ENCODE results near the gene STRADB.
"Not testable (repeated sequence)": the region's sequence is repeated elsewhere in the genome, so short reads cannot be mapped to it uniquely, and the experiment has no call there.

The STRADB gene

GRCh38 chr2:201430322-201430721 lies 21.2 kb upstream of the STRADB start:
- DNase-seq (ENCODE audit: low spot score), result not testable (repeated sequence)

- DNase-seq (ENCODE audit: low spot score), result no peak
Observed at GRCh38 chr2:201430839-201431238, 20.7 kb upstream of the STRADB start.

DNA sequence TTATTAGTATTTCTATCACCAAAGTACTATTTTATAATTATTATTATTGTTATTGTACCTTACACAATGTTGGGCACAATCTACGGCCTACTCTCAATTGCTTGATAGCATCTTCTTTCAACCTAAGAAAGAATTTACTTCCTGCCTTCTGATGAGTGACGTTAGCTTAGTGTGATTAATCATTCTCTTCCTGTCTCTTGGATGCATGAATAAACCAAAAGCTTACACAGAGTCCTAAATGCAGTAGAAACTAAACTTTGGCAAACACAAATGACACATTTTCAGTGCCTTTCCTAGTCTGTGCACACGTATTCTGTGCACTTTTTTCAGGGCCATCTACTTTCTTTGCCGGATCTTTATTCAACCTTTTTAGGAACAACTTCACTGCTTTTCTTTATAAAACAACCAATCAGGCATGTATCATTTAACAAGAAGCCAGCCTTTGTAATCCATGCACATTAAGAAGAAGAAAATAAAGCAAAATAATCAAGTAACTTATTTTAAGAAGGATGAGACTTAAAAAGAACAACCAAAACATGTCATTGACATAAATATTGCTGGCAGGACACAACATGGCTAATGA lies 19.4 kb upstream of the STRADB start:
- peak; percentile 69 for DNase-seq (ENCODE audit: low spot score)

DNA sequence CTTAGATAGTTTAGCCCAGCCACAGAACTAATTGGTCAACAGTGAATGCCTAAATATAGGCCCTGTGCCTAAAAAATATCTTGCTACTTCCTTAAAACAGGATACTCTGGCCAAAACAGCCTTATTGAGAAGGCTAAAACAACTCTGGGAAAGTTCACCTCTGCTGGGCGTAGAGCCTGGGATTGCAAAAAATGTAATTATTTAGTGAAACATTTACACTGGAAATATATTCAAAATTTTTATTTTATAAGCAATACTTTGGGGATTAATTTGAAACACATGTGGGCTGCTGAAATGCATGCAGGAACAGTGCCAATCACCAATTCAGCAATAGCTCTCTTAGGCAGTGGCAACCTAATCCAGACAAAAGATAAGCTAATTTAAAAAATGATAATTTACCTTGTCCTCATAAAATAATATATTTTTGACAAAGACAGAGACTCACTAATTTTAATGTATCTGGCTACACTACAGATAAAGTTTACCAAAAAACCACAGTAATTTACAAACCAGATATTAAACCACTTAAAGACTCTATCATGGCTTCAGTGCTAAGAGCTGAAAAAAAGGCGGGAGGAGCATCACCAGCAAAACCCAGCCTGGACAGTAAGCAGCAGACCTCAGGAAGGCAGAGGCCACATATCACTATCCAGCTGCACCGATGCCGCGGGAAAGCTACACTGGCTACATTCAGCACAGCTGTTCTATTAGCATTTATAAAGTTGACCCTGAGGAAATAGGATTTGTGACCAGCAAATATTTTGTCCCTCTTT lies 18.7 kb upstream of the STRADB start:
- no peak for DNase-seq (ENCODE audit: low spot score)

DNA sequence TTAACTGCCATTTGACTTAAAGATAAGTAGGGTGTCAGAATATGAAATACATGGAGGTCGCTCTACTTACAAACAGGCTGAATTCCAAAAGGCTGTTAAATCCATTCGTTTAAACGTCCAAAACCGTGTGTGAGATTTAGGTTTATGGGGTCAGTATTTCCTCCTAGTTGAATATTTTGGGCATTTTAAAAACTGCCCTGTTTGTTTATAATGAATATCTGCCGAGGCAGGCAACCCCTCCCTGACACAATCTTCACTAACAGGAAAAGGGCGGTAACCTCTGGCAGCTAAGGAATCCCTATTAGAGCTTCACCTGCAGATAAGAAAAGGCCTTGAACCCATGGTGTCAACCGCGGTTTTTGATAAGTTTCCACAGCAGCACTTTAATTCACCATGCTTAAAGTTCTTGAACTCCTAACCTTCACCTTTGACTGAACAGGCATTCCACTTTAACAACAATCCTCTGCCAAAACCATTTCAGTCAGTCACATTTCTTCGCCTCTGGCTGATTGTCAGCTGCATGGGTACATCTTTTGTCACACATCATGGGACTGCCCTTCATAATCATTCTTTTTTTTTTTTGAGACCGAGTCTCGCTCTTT lies 18.0 kb upstream of the STRADB start:
- DNase-seq (ENCODE audit: low spot score), result no peak

DNA sequence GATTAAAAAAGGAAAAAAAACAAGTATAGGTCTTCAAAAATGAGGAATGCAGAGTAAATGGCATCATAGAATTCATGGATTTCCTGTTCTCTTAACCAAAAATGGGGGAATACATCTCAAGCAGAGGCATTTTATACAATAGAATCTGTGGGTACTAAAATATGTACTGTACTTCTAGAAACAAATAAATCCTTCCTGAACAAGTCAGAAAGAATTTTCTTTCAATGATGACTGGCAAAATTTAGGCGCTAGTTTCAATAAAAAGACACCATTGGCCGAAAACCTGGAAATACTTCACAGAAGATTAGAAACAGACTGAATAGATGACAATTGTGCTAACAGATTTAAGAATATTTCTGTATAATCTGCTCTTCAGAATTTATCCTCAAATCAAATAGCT lies 15.4 kb upstream of the STRADB start:
- DNase-seq (ENCODE audit: low spot score), result no peak

DNA sequence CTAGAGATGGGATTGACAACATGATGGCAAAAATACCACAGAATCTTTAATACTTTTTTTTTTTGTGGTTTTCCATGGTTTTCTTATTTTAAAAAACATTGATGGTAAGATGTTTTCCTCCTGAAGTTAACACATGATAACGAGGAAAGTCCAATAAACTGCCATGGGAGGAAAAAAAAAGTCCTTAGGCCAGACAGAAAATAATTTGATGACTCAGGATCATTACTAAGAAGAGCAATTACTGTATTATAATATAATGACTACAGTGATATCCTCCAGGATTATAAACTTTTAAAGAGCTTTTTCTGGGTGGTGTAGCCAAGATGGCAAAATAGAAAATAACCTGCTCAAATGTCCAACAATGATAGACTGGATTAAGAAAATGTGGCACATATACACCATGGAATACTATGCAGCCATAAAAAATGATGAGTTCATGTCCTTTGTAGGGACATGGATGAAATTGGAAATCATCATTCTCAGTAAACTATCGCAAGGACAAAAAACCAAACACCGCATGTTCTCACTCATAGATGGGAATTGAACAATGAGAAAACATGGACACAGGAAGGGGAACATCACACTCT lies 12.1 kb upstream of the STRADB start:
- not testable (repeated sequence) for DNase-seq (ENCODE audit: low spot score)

DNA sequence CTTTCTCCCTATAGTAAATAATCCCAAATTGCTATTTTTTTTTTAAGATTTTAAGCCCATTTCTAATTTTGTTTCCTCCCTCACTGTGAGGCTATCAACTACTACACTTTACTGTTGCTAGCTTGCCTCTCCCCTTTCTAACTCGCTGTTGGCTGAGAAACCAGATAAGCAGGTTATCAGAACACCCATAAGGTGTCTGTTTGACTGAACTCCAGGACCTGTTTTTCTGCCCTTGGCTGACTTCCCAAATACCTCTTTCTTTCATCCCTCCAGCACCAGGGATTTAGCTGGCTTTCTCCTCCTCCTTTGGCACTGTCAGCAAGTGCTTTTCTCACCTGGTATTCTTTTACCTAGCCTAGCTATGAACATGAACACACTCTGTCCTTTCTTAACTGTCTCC lies 11.4 kb upstream of the STRADB start:
- DNase-seq (ENCODE audit: low spot score), result no peak

DNA sequence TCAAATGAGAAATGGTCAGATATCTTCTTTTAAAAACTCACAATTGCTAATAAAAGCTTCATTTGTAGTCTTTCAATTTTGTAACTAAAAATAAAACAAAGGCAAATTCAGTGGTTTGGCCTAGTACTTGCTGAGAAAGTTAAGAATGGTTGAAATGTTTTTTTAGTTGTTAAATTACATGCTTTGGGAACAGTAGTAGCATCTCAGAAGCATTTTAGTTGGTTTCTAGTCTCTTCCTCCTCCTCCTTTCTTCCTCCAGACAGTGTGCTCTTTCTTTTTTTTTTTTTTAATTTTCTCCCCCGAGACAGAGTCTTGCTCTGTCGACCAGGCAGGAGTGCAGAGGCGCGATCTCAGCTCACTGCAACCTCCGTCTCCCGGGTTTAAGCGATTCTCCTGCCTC lies 10.1 kb upstream of the STRADB start:
- DNase-seq (ENCODE audit: low spot score), result no peak

DNA sequence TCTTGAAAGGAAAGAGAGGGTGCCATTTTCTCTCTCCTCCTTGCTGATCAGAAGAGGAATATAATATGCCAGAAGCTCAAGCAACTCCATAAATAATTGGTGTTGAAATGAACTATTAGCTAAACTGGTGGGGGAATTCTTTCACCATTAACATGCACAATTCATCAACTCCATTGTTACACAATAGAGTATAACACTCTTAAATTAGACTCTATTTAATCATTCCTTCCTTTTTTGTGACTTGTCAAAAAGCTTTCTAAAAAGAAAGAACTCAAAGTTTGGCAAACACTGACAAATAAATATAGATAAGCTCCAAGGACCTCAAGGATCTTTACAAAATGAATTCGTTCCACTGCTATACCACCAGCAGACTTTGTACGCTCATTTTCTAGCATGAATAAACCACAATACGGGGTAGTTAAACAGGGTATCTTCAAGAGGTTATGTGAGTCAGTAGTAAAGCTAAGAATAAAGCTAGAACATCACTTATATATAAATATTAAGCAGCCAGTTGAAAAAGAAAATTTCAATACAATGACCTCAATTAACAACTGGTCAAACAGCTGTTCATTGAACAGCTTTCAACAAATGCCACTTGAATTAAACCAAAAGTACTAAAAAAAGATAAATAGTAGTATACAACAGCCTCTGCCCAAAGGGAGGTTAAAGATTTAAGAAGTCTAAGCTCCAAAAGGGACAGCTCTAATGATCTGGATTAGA lies 6.6 kb upstream of the STRADB start:
- no peak for DNase-seq (ENCODE audit: low spot score)

DNA sequence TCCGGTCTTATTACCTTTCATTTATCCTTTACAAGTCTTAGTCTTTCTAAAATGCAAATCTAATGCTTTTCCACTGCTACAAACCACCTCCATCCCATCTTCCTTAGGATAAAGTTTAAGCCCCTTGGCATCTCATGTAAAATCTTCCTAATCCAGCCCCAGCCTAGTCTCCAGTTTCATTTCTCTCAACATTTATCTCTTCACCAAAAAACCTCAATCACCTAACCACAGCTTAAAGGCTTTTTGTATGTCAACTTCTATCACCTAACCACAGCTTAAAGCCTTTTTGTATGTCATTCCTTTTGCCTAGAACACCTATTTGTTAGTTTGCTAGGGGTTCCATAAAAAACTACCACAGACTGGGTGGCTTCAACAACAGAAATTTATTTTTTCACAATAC lies 4.5 kb upstream of the STRADB start:
- peak; percentile 41 for DNase-seq (ENCODE audit: low spot score)

- no peak for DNase-seq (ENCODE audit: low spot score)
Observed at GRCh38 chr2:201448061-201448460, 3.5 kb upstream of the STRADB start.

DNA sequence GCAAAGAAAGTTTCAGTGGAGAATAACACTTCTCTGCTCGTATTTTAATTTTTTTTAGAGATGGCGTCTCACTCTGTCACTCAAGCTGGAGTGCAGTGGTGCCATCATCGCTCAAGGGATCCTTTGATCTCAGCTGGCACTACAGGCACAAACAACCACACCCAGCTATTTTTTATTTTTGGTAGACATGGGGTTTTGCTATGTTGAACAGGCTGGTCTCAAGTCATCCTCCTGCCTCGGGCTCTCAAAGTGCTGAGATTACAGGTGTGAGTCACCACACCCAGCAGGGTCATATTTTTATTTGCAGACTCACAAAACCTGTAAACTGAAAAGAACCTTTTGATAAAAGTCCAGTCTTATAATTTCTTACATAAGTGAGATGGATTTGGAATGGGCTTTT lies 2.8 kb upstream of the STRADB start:
- peak; percentile 80 for DNase-seq (ENCODE audit: low spot score)

DNA sequence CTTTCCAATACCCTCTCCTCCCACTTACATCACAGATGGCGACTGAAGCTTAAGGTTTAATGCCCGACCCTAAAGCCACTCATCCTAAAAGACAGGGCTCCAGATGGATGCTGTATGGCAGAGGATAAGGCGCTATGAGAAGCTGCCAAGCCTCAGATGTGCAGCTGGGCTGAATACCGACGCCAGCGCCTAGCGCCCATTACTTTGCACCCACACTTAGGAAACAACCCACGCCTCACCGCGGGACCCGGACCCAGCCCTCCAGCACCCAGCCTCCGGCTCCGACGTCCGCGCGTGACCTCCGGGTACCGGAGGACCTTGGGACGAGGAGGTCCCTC lies 617 bp upstream of the STRADB start:
- DNase-seq (ENCODE audit: low spot score), result no peak

GRCh38 chr2:201452058-201452921 lies 750 bp downstream of the STRADB start:
- DNase-seq (ENCODE audit: low spot score), result no peak

DNA sequence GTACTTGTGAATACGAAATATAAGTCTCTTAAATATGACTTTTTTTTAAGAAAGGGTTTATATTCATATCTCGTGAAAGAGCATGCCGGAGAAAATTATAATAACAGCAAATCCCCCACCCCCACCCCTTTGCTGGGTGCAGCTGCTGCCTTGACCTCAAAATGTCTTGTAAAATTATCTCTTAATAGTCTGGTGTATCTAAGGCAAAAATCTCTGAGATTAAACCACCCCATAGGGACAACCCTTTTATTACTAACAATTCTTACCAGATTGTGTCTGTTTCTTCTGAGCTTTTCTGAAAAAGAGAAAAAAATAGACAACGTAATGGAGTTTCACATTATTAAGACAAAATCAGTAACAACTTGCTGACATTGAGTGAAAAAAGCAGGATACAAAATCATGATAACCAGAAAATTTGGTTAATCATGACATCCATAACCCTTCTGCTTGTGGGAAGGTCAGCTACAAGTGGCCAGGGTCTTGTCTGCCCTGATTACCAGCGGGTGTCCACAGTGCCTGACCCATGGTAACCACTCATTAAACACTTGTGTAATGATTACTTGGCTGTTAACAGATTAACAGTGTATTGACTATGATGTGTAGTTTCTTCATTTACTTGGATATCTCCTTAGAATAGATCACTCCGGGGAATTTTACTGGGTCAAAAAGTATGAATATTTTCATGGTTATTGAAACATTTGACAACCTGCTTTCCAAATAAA lies 1.5 kb downstream of the STRADB start:
- no peak for DNase-seq (ENCODE audit: low spot score)

- no peak for DNase-seq (ENCODE audit: low spot score)
Observed at GRCh38 chr2:201458381-201458780, 6.8 kb downstream of the STRADB start.

- no peak for DNase-seq (ENCODE audit: low spot score)
Observed at GRCh38 chr2:201460532-201460931, 9.0 kb downstream of the STRADB start.

GRCh38 chr2:201464547-201464946 lies 13.0 kb downstream of the STRADB start:
- DNase-seq (ENCODE audit: low spot score), result no peak

GRCh38 chr2:201465524-201465971 lies 14.0 kb downstream of the STRADB start:
- no peak for DNase-seq (ENCODE audit: low spot score)

Data from CD4-positive, alpha-beta T cell treated with Interleukin-2 at 100 ng/mL for 4 hours (primary cell).